Prostate gland (tissue), 2 donors: ENCODE results near the gene NLN. TPM values are rescaled to one million over a fixed set of nuclear protein-coding genes. Genes with fewer than 3 reads are reported as not detected.

Experiments used
- DNase-seq: peaks from one replicate; pipeline ENCODE4 v3.0.0-alpha.2; 2019; ENCODE audit warnings: low spot score
- H3K27ac ChIP-seq, 2 donors: fragments of 200-600 bp; sonication (generic); 2 replicates each; pipeline ENCODE4 v1.5.1; 2017 to 2019
- H3K27me3 ChIP-seq: fragments of 200-600 bp; sonication (generic); replicated peaks from 2 replicates; pipeline ENCODE4 v1.5.1; 2019; ENCODE audit not compliant: insufficient read depth
- H3K36me3 ChIP-seq, 2 donors: fragments of 200-600 bp; sonication (generic); 1 replicate in 1 of 2; 2 replicates in 1 of 2; pipeline versions ENCODE4 v1.5.1 to v1.8.1; 2017 to 2019
- H3K4me1 ChIP-seq: fragments of 200-600 bp; sonication (generic); replicated peaks from 2 replicates; pipeline ENCODE4 v1.5.1; 2019
- H3K4me3 ChIP-seq, 2 donors: fragments of 200-600 bp; sonication (generic); 2 replicates each; pipeline ENCODE4 v1.5.1; 2017 to 2019
- H3K9me3 ChIP-seq: fragments of 200-600 bp; sonication (generic); 2 replicates; pipeline ENCODE4 v1.5.1; 2017
- CTCF ChIP-seq, 4 experiments: fragments of 200-600 bp in 2 of 4; fragments of 450-650 bp in 2 of 4; sonication (generic) in 2 of 4; IDR thresholded peaks; 1 replicate in 3 of 4; 2 replicates in 1 of 4; pipeline ENCODE4 v1.5.1; 2016 to 2019; ENCODE audit warnings: antibody characterized with exemption in 4 of 4, mild to moderate bottlenecking in 2 of 4, moderate library complexity in 2 of 4
- POLR2A ChIP-seq: fragments of 450-650 bp; IDR thresholded peaks from one replicate; pipeline ENCODE4 v1.6.1; 2016; ENCODE audit warnings: antibody characterized with exemption, mild to moderate bottlenecking
- POLR2AphosphoS5 ChIP-seq: sonication (generic); formaldehyde crosslinking; IDR thresholded peaks from one replicate; pipeline ENCODE4 v1.6.1; 2017; ENCODE audit warnings: antibody characterized with exemption
- WGBS: methylation state at CpG from one replicate; pipeline ENCODE4 v1.1.5; 2018; 5-methylcytosine and 5-hydroxymethylcytosine counted together
- intact Hi-C: fragments of 100-400 bp; cut with DNase I; formaldehyde crosslinking; loops from one replicate; pipeline ENCODE4 v1.14.2; 2022
- total RNA-seq, 2 donors: library from RNA; depleted of rRNA; stranded (reverse); fragments of >200 nt; gene quantifications; one replicate each; pipeline ENCODE4 v1.1.0, GENCODE V29; 2016

NLN gene
- total RNA-seq, 2 donors from 2014 or later, result 10.0 to 10.8 TPM

GRCh38 chr5:65823845-65824445 is 101.9 kb downstream of the NLN start:
- Histone ChIP-seq H3K4me3 (no peak overlapping the region), H3K36me3 (no peaks in the 10 kb centered on the region), H3K9me3 (no peaks in the 10 kb centered on the region), H3K4me1 (no peaks in the 10 kb centered on the region), H3K27ac (no peak overlapping the region), H3K27me3 (no peaks in the 10 kb centered on the region)
- intact Hi-C loops, result no loop called here
- no peak for TF ChIP-seq POLR2AphosphoS5
- TF ChIP-seq POLR2A, result no peak
- TF ChIP-seq CTCF (IDR thresholded peaks at IDR 0.05), result no peak
- DNase-seq, result no peak
- WGBS, result 75% methylated on average over 4 of the region's 4 CpGs

GRCh38 chr5:65825408-65826328 is 103.7 kb downstream of the NLN start:
- intact Hi-C loops, result no loop called here
- WGBS, result 90% methylated on average over 5 of the region's 5 CpGs
- no peaks in the 10 kb centered on the region for H3K9me3 ChIP-seq
- H3K4me1 ChIP-seq, result no peaks in the 10 kb centered on the region
- no peak overlapping the region for H3K27ac ChIP-seq
- H3K27me3 ChIP-seq, result no peaks in the 10 kb centered on the region
- H3K36me3 ChIP-seq, result no peaks in the 10 kb centered on the region
- no peak overlapping the region for H3K4me3 ChIP-seq
- DNase-seq, result no peak
- TF ChIP-seq POLR2AphosphoS5 (no peak), POLR2A (no peak), CTCF (IDR thresholded peaks at IDR 0.05) (no peak)

GRCh38 chr5:65828022-65828896 is 106.3 kb downstream of the NLN start:
- no peaks in the 10 kb centered on the region for H3K27me3 ChIP-seq
- no peaks in the 10 kb centered on the region for H3K36me3 ChIP-seq
- H3K4me3 ChIP-seq, result no peak overlapping the region
- H3K4me1 ChIP-seq, result no peaks in the 10 kb centered on the region
- no peak overlapping the region for H3K27ac ChIP-seq
- DNase-seq, result no peak
- no peaks in the 10 kb centered on the region for H3K9me3 ChIP-seq
- 41% methylated on average over 12 of the region's 12 CpGs for WGBS
- intact Hi-C loops, result no loop called here
- TF ChIP-seq CTCF (IDR thresholded peaks at IDR 0.05) (no peak), POLR2AphosphoS5 (no peak), POLR2A (no peak)

- no peak overlapping the region for H3K4me3 ChIP-seq
- H3K36me3 ChIP-seq, result no peaks in the 10 kb centered on the region
- no peaks in the 10 kb centered on the region for H3K4me1 ChIP-seq
- WGBS, result 69% methylated on average over 2 of the region's 2 CpGs
- H3K9me3 ChIP-seq, result no peaks in the 10 kb centered on the region
- TF ChIP-seq POLR2A (no peak), CTCF (IDR thresholded peaks at IDR 0.05) (no peak), POLR2AphosphoS5 (no peak)
- no peaks in the 10 kb centered on the region for H3K27me3 ChIP-seq
- no peak for DNase-seq
- H3K27ac ChIP-seq, result no peak overlapping the region
- intact Hi-C loops, result no loop called here
Observed at GRCh38 chr5:65830856-65831255, 108.9 kb downstream of the NLN start.
